Astrocyte of the spinal cord (primary cell): ENCODE results near the gene FAM227B.
"Not testable (repeated sequence)": the region's sequence is repeated elsewhere in the genome, so short reads cannot be mapped to it uniquely, and the experiment has no call there.

Experiments
- DNase-seq: peaks from one replicate; pipeline ENCODE4 v3.0.0; 2011; ENCODE audit warnings: low read depth, low spot score
- H3K4me3 ChIP-seq: 2 replicates; pipeline ENCODE4 v1.5.1; 2011; ENCODE audit warnings: low read depth, mild to moderate bottlenecking, low read length, moderate library complexity
- CTCF ChIP-seq: IDR thresholded peaks from 2 replicates; pipeline ENCODE4 v1.5.1; 2012; ENCODE audit warnings: low read depth, mild to moderate bottlenecking, low read length, inconsistent platforms
- in situ Hi-C: cut with HindIII; loops from 2 replicates; pipeline ENCODE4 v1.10.0; 2017; ENCODE audit warnings: low sequenced_read_pairs

Gene FAM227B

GRCh38 chr15:49538520-49538919 lies 82.1 kb downstream of the FAM227B start:
- no peak for TF ChIP-seq CTCF
- in situ Hi-C loops: no loop called here

DNA sequence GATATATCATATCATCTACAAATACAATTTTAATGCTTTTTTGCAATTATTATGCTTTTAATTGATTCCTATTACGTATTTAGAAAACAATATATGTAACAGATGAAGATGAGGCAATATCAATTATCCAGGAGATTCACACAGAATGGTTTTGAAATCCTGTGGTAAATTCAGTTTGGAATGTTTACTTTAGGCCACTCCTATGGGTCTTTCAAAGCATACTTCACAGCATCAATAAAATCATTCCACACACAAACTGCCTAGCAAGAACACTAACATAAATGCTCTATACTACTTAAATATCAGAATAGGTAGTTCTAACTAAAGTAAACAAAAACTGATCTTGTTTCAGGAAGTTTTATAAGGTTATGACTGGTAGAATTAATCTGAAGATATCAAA lies 90.5 kb downstream of the FAM227B start:
- no peak for TF ChIP-seq CTCF
- DNase-seq: no peak
- in situ Hi-C loops: no loop called here
- H3K4me3 ChIP-seq: no peak overlapping the region

More at GRCh38 chr15:49538520-49538919, 82.1 kb downstream of the FAM227B start:
- no peak for DNase-seq
- no peak overlapping the region for H3K4me3 ChIP-seq

DNA sequence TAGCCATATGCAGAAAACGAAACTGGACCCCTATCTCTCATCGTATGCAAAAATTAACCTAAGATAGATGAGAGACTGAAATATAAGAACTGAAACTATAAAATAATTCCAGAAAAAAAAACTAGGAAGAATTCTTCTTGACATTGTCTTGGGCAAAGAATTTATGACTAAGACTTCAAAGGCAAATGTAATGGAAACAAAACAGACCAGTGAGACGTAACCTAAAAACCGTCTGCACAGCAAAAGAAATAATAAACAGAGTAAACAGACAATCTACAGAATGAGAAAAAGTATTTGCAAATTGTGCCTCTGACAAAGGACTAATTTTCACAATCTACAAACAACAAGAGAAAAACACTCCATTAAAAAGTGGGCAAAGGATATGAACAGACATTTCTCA lies 92.3 kb downstream of the FAM227B start:
- no peak for TF ChIP-seq CTCF
- DNase-seq: no peak
- no peak overlapping the region for H3K4me3 ChIP-seq
- in situ Hi-C loops: no loop called here

DNA sequence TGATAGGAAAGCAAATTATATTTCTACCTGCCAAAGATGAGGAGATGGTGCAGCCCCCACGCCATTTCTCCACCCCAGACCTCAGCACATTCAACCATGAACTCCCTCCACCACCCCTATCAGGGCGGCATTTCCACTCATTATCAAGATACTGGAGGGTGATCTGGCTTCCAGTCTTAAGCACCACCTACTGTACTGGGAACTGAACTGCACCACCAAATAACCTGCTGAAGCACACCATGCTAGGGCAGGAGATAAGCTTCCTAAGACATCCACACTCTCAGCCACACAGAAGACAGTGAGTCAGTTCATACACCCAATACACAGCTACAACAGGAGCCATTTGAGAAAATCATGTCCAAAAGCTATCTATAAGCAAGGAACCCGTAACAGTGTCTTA lies 98.8 kb downstream of the FAM227B start:
- TF ChIP-seq CTCF: no peak
- H3K4me3 ChIP-seq: no peak overlapping the region
- DNase-seq: no peak
- in situ Hi-C loops: no loop called here

- H3K4me3 ChIP-seq, in situ Hi-C loops, DNase-seq: not testable (repeated sequence)
Observed at GRCh38 chr15:49512739-49513138, 107.9 kb downstream of the FAM227B start.

- in situ Hi-C loops: no loop called here
- no peak for TF ChIP-seq CTCF
- DNase-seq: no peak
- H3K4me3 ChIP-seq: no peak overlapping the region
Observed at GRCh38 chr15:49507261-49507660, 113.4 kb downstream of the FAM227B start.

DNA sequence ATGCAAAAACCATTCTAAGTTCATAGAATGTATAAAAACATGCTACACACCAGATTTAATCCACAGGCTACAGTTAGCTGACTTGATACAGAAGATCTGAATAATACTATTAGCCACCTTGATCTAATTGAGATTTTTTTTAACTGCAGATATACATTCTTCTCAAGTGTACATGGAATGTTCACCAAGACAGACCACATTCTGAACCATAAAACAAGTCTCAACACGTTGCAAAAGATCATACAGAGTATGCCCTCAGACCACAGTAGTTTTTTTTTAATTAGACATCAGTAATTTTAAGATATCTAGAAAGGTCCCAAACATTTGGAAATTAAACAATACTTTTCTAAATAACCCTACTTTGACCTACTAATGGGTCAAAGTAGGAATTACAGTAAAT lies 114.3 kb downstream of the FAM227B start:
- H3K4me3 ChIP-seq: no peak overlapping the region
- no peak for DNase-seq
- TF ChIP-seq CTCF: no peak
- in situ Hi-C loops: no loop called here
